Rectal smooth muscle tissue (tissue), 1 donor: ENCODE measurements around the gene GARIN5B.
"Not testable (repeated sequence)": the region's sequence is repeated elsewhere in the genome, so short reads cannot be mapped to it uniquely, and the experiment has no call there.

Source experiments
- H3K27ac ChIP-seq: one replicate; pipeline ENCODE4 v1.7.0; 2013; ENCODE audit warnings: low read depth, low read length, inconsistent platforms
- H3K27me3 ChIP-seq: one replicate; pipeline ENCODE4 v1.7.0; 2013; ENCODE audit warnings: low read length; ENCODE audit not compliant: control insufficient read depth, insufficient read depth
- H3K36me3 ChIP-seq: one replicate; pipeline ENCODE4 v1.7.0; 2013; ENCODE audit warnings: low read length; ENCODE audit not compliant: control insufficient read depth, insufficient read depth
- H3K4me1 ChIP-seq: one replicate; pipeline ENCODE4 v1.7.0; 2013; ENCODE audit warnings: low read length; ENCODE audit not compliant: control insufficient read depth, insufficient read depth
- H3K4me3 ChIP-seq: one replicate; pipeline ENCODE4 v1.7.0; 2013; ENCODE audit warnings: low read length
- H3K9ac ChIP-seq: one replicate; pipeline ENCODE4 v1.7.0; 2013; ENCODE audit warnings: low read length

GARIN5B gene

DNA sequence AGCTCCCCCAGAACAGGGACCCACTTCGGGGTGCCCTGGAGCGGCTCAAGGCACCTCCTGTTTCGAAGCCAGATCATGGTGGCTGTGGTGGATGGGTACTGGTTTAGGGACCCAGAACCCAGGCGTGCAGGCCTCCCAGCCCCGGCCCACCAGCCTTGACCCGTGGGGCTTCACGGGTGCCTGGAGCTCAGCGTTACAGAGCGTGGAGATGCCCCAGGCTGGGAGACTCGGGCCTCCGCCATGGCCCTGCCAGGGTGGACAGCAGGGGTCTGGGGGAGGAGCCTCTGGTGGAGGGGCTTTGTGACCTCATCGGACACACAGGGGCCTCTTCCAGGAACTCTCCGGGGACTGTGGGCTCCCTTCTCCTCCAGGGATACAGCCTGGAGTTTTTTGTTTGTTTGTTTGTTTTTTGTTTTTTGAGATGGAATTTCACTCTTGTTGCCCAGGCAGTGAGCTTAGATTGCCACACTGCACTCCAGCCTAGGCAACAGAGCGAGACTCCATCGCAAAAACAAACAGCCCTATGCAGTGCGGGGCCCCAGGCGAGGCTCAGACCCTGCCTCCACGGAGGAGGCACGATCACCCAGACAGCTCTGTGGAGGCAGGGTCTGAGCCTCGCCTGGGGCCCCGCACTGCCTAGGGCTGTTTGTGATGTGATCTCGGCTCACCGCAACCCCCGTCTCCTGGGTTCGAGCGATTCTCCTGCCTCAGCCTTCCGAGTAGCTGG lies at the start of gene GARIN5B:
Gene GARIN5B (minus strand): TSS at position 271 of the 727 bp plus-strand sequence. CDS start 194 bp downstream, at position 77.
- H3K9ac ChIP-seq, result no peak within 1 kb of the TSS
- H3K27me3 ChIP-seq, result peaks cover under 1% of the 10 kb centered on the region
- no peaks in the 10 kb centered on the region for H3K36me3 ChIP-seq
- H3K4me3 ChIP-seq, result no peak within 1 kb of the TSS
- no peak within 1 kb of the TSS for H3K27ac ChIP-seq
- no peaks in the 10 kb centered on the region for H3K4me1 ChIP-seq

DNA sequence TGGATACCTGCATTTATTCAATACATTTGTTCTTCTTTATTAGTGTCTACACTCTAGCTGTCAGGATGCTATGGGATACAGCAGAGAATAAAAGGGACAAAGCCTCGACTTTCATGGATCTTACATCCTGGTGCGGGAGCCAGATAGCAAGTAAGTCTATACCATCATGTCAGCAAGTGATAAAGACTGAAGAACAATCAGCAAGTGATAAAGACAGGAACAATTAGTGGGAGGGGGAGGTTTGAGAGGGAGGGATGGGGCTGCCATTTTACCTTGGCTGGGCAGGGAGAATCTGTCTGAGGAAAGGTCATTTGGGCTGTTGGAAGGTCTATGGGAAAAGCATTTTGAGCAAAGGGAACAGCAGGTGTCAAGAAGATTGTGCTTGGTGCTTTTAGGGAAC lies 47.1 kb upstream of the GARIN5B start:
- H3K36me3 ChIP-seq, result no peaks in the 10 kb centered on the region

DNA sequence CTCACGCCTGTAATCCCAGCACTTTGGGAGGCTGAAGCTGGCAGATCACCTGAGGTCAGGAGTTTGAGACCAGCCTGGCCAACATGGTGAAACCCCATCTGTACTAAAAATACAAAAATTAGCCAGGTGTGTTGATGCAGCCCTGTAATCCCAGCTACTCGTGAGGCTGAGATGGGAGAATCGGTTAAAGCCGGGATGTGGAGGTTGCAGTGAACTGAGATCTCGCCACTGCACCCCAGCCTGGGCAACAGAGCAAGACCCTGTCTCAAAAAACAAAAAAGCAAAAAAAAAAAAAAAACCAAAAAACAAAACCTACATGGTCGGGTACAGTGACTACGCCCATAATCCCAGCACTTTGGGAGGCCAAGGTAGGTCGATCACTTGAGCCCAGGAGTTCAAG lies 46.1 kb upstream of the GARIN5B start:
- H3K27me3 ChIP-seq, H3K4me1 ChIP-seq, H3K27ac ChIP-seq, H3K36me3 ChIP-seq, H3K4me3 ChIP-seq, H3K9ac ChIP-seq: not testable (repeated sequence)

More for the DNA sequence above, 47.1 kb upstream of the GARIN5B start:
- Histone ChIP-seq H3K4me3 (no peak overlapping the region), H3K4me1 (peaks cover 7% of the 10 kb centered on the region), H3K27ac (no peak overlapping the region), H3K9ac (no peak overlapping the region), H3K27me3 (peaks cover 2% of the 10 kb centered on the region)

DNA sequence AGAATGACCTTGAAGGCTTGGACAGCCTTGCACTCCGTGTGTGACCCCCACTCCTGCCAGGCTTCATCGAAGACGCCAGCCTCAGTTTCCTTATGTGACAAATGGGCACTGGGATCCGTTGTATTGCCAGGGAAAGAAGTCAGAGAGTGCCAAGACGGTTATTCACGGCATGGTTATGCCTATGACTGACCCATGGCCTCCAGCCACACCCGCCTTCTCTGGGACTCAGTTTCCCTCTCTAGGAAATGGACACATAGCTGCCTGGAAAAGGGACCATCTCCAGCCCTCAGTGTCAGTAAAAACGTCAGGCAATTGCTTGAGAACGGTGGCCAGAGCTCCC lies 45.4 kb upstream of the GARIN5B start:
- no peak overlapping the region for H3K9ac ChIP-seq

DNA sequence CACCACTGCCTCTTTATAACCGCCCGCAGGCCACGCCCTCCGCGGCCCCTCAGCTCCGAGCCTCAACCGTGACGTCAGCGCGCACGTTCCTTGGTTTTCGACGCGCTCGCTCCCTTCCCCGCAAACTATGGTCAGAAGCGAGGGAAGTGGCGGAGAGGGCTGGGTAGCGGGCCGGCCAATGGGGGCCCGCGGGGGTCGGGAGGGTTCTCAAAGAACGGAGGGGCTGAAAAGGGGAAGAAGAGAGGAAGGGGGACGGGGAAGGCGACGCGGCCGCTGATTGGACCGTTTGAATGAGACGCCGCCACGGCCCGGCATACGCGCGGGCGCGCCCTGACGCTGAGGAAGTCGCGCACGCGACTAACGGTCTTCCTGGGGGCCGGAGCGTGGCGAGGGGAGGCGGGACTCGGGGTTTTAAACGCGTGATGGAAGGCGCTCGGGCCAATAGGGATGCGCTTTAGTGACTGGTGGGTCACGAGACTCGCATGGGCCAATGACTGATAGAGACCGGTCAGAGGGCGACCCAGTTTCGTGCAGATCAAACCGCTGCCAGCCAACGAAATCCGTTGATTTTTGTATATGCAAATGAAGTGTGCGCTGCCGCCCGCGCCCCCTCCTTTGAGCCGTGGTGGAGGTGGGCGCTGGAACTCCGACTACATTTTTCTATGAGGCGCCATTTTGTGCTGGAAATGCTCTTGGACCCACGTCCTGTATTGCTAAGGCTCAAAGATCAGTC lies 44.9 kb upstream of the GARIN5B start:
- peaks cover 4% of the 10 kb centered on the region for H3K36me3 ChIP-seq
- H3K9ac ChIP-seq, result no peak overlapping the region
- H3K4me3 ChIP-seq, result peak overlapping the region; percentile 78
- peaks cover 7% of the 10 kb centered on the region for H3K4me1 ChIP-seq
- H3K27me3 ChIP-seq, result no peaks in the 10 kb centered on the region
- peak overlapping the region; percentile 98 for H3K27ac ChIP-seq

More for the DNA sequence above, 45.4 kb upstream of the GARIN5B start:
- peaks cover 4% of the 10 kb centered on the region for H3K36me3 ChIP-seq
- H3K27ac ChIP-seq, result peak overlapping the region; percentile 98
- peaks cover 7% of the 10 kb centered on the region for H3K4me1 ChIP-seq
- peak overlapping the region; percentile 67 for H3K4me3 ChIP-seq
- no peaks in the 10 kb centered on the region for H3K27me3 ChIP-seq

DNA sequence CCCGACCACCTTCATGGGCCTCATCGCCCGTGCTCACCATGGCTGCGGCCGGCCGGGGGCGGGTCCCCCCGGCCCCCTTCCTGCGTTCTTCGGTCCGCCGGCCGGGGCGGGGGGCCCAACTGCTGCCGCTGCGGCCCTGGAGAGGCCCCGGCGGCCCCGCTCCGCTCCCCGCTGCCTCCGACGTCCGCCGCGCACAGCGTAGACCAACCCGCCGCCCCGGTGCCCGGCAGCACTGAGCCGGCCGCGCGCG lies 44.4 kb upstream of the GARIN5B start, which contains the start of gene UBE2S:
Gene UBE2S (minus strand): TSS at position 239 of the 250 bp plus-strand sequence. CDS start 199 bp downstream, at position 40.
- H3K4me1 ChIP-seq, result not testable (repeated sequence)
- H3K9ac ChIP-seq, result peak within 1 kb of the TSS; percentile 45

DNA sequence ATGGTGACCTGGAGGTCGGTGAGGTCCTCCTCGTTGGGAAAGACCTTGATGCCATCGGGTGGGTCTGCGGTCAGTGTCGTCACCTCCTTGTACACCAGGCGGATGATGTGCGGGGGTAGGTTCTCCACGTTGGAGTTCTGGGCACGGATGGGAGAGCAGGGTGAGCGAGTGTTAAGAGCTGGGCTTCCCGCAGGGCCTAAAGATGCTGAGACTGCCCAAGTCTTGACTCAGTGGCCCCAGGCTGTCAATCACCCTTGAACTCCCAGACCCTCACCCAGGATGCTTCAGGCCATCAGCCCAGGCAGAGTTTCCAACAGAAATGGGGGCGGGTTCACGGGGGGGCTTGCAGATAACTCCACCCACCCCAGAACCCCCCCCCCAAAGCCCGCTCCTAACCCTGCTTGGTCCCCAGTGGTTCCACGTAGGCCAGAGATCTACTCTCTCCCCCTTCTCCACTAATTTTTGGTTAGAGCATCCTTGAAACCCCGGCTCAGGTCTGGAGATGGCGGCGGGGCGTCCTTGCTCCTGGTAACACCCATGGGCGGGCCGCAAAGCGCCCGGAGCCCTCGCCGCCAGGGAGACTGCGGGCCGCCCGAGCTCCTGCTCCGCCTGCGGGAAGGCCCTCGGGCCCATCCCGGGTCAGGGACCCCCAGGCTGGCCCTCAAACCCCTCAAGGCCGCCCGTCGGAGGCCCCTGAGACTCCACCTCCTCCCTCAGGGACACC lies 43.9 kb upstream of the GARIN5B start:
- Histone ChIP-seq H3K4me3 (peak overlapping the region; percentile 78), H3K4me1 (peaks cover 7% of the 10 kb centered on the region), H3K9ac (peak overlapping the region; percentile 45), H3K27ac (peak overlapping the region; percentile 98), H3K36me3 (peaks cover 10% of the 10 kb centered on the region), H3K27me3 (no peaks in the 10 kb centered on the region)

More for the DNA sequence above, 44.4 kb upstream of the GARIN5B start, which contains the start of gene UBE2S:
- H3K36me3 ChIP-seq, H3K27me3 ChIP-seq: not testable (repeated sequence)
- peak within 1 kb of the TSS; percentile 78 for H3K4me3 ChIP-seq
- H3K27ac ChIP-seq, result peak within 1 kb of the TSS; percentile 98

DNA sequence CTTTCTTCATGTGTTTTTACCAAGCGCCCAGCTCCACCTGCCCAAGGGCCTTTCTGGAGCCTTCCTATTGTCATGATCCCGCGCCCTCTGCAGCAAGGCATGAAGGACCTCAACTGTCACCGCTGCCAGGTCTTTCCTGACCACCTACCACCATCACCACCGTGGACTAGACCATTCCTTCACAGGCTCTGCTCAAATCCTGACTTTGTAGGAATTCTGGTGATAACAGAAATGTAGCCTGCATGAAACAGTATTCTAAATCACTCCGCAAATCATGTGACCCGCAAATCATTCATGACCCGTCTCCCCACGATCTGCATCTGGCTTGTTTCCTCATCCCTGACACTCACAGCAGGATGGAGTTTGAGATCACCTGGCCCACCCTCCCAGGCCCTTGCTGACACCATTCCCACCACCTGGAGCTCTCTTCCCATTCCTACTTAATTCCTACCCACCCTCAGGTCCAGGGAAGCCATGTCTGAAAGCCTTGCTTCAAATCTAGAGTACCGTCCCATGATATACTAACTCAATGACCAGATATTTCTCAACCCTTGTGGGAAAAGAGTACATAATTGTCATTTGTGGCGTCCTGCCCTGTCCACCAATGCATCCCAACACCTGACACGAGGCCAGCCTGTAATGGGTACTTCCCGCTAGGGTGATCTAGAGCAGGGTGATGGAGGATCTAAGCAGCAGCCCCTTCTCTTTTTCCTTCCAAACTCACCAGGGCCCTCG lies 43.2 kb upstream of the GARIN5B start:
- Histone ChIP-seq H3K36me3 (peaks cover 10% of the 10 kb centered on the region), H3K27ac (no peak overlapping the region), H3K4me1 (peaks cover 7% of the 10 kb centered on the region), H3K9ac (no peak overlapping the region), H3K4me3 (peak overlapping the region; percentile 78), H3K27me3 (no peaks in the 10 kb centered on the region)

DNA sequence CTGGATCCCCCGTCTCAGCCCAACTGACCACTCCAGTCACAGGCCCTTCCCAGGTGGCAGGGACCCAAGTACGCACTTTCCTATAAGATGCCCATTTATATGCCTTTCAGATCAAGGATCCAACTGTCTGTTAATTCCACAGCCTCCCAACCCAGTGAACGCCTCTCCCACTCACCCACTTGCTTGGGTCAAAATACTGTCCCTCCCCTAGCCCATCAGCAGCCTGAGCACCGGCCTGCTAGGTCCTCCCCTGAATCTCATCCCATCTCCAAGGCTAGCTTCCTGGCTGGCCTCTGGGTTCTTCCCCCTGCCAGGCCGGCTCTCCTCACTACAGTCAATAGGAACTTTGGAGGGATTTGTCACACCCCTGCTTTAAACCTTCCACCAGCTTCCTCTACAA lies 42.6 kb upstream of the GARIN5B start:
- H3K4me1 ChIP-seq, result peaks cover 7% of the 10 kb centered on the region
- no peak overlapping the region for H3K9ac ChIP-seq

DNA sequence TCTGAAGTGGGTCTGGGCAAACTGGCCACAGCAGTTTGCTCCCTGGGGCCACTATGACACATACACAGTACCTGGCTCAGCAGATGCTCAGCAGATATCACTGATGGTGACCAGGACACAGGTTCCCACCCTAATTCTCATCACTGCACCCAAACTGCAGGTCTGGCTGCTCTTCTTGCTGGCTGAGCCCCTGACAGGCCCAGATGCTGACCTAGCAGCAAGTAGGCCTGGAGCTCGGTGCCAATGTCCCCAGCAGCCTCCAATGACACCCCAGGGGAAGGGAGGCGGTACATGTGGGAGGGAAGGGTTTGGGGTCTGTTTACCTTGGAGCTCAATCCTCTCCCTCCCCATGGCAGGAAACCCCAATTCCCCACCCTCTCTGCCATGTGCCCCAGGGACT lies 39.4 kb upstream of the GARIN5B start:
- no peak overlapping the region for H3K27ac ChIP-seq
- H3K4me1 ChIP-seq, result peaks cover 3% of the 10 kb centered on the region
- no peaks in the 10 kb centered on the region for H3K27me3 ChIP-seq
- H3K9ac ChIP-seq, result no peak overlapping the region
- H3K36me3 ChIP-seq, result peaks cover 15% of the 10 kb centered on the region
- no peak overlapping the region for H3K4me3 ChIP-seq

More for the DNA sequence above, 42.6 kb upstream of the GARIN5B start:
- Histone ChIP-seq H3K27me3 (no peaks in the 10 kb centered on the region), H3K27ac (no peak overlapping the region), H3K4me3 (no peak overlapping the region), H3K36me3 (peaks cover 15% of the 10 kb centered on the region)

DNA sequence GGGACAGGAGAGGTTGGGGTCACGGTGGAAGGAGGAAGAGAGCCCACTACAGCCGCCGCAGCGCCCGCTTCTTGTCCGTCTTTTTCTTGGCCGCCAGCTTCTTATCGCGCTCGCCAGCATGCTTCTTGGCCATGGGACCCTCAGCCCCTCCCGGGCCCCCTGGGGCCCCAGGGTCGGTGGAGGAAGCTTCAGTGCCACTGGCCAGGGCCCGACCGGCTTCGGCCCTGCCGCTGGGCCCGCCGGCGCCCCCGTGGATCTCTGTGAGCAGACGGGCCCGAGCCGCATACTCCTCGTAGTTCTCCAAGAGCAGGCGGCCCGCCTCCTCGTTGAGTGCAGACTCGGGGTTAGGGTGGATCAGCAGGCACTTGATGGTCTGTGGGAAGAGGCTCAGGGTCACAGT lies 38.3 kb upstream of the GARIN5B start:
- peaks cover 15% of the 10 kb centered on the region for H3K36me3 ChIP-seq
- H3K4me1 ChIP-seq, H3K4me3 ChIP-seq, H3K9ac ChIP-seq, H3K27ac ChIP-seq, H3K27me3 ChIP-seq: not testable (repeated sequence)
